ENCODE data around the gene MYRIP.
"Not testable (repeated sequence)": the region's sequence is repeated elsewhere in the genome, so short reads cannot be mapped to it uniquely, and the experiment has no call there.

The MYRIP gene

GRCh38 chr3:40118091-40118490 lies 308.7 kb downstream of the MYRIP start:
- H3K36me3 Mint-ChIP-seq (ENCODE audit: low read depth) = no peaks in the 10 kb centered on the region
- intact Hi-C loops (cut with micrococcal nuclease) = no loop called here

DNA sequence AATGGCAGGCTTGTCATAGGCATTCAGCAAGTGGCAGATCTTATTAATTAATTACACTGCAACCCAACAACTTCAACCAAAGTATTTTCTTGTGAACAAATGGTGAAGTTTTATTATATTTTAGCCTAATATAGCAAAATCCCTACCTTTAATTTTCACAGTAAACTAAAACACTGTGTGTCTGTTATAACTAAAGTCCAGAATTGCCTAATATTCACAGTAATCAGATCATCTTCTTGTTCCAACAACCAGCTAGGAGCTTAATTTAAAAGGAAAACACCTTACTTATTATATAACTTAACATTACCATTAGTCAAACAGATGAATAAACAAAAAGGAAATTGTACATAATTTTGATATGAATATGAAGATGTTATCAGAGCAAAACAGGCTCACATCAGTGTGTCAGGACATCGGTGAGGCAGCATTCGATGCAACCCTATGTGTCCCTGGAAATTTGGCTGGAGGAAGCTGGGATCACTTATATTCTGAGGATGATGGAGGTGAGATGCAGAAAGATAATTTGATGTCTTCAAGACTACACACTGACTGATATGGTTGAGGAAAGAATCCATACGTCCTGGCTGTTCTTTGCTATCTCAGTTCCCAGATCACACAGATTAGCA lies 310.8 kb downstream of the MYRIP start:
- H3K9me3 Mint-ChIP-seq = no peaks in the 10 kb centered on the region
- H3K27ac Mint-ChIP-seq = no peak overlapping the region
- H3K27me3 Mint-ChIP-seq = no peaks in the 10 kb centered on the region
- H3K36me3 Mint-ChIP-seq (ENCODE audit: low read depth) = no peaks in the 10 kb centered on the region
- H3K4me3 Mint-ChIP-seq = no peak overlapping the region
- intact Hi-C loops (cut with micrococcal nuclease) = no loop called here
- no peaks in the 10 kb centered on the region for H3K4me1 Mint-ChIP-seq (ENCODE audit: low read depth)

More at GRCh38 chr3:40118091-40118490, 308.7 kb downstream of the MYRIP start:
- Mint-ChIP-seq H3K27ac (no peak overlapping the region), H3K9me3 (no peaks in the 10 kb centered on the region), H3K4me1 (ENCODE audit: low read depth) (no peaks in the 10 kb centered on the region), H3K4me3 (no peak overlapping the region), H3K27me3 (no peaks in the 10 kb centered on the region)

- no peak overlapping the region for H3K4me3 Mint-ChIP-seq
- no peaks in the 10 kb centered on the region for H3K9me3 Mint-ChIP-seq
- H3K36me3 Mint-ChIP-seq (ENCODE audit: low read depth) = no peaks in the 10 kb centered on the region
- no peak overlapping the region for H3K27ac Mint-ChIP-seq
- no peaks in the 10 kb centered on the region for H3K27me3 Mint-ChIP-seq
- intact Hi-C loops (cut with micrococcal nuclease) = no loop called here
- no peaks in the 10 kb centered on the region for H3K4me1 Mint-ChIP-seq (ENCODE audit: low read depth)
Measured at GRCh38 chr3:40120806-40121205, 311.4 kb downstream of the MYRIP start.

DNA sequence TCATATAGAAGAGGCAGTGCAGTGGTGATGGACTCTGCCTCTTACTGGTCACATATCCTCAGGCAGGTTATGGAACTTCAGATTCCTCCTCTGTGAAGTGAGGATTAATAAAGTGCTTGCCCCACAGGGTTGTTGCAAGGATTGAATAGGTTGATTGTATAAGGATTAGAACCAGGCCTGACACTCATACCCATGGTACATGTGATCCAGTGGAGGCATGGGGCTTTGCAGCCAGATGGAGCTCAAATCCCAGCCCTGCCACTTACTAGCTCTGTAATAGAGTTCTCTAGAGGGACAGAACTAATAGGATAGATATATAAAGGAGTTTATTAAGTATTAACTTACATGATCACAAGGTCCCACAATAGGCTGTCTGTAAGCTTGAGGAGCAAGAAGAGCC lies 315.5 kb downstream of the MYRIP start:
- Mint-ChIP-seq H3K36me3 (ENCODE audit: low read depth) (no peaks in the 10 kb centered on the region), H3K27ac (no peak overlapping the region), H3K27me3 (no peaks in the 10 kb centered on the region), H3K9me3 (no peaks in the 10 kb centered on the region), H3K4me3 (no peak overlapping the region), H3K4me1 (ENCODE audit: low read depth) (no peaks in the 10 kb centered on the region)
- intact Hi-C loops (cut with micrococcal nuclease) = no loop called here

DNA sequence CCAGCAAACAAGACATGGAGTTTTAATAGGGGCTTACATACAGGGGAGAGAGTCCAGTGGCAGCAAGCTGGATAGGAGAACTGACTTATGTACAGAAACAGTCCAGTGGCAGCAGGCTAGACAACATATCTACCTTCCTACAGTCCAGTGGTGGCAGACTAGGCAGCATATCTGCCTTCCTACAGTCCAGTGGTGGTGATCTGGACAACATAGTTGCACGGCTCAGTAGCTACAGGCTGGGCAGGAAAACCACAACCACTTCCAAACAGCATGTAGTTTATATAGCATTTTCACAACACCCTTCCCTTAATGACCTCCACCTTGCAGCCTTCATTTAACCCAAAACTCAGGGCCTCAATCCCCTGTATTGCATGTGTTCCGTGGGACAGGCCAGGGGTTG lies 318.8 kb downstream of the MYRIP start:
- Mint-ChIP-seq H3K4me1 (ENCODE audit: low read depth) (no peaks in the 10 kb centered on the region), H3K27ac (no peak overlapping the region), H3K27me3 (no peaks in the 10 kb centered on the region), H3K4me3 (no peak overlapping the region), H3K9me3 (peaks cover 15% of the 10 kb centered on the region), H3K36me3 (ENCODE audit: low read depth) (no peaks in the 10 kb centered on the region)
- intact Hi-C loops (cut with micrococcal nuclease) = no loop called here

DNA sequence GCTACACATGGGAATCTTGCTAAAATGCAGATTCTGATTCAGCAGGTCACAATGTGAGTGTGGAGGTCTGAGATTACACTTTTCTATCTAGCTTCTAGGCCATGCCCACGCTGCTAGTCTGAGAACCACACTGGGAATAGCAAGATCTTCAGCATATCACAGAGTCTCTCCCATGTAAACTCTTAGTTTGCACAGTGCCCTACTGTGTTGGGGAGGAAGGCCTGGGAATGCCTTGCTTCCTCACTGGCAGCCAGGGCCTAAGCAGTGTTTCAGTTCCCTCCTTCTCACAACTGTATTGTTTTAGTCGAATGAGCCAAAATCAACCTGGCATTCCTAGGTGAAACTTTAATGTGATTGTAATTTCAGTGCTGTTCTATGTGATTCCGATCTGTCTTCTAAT lies 320.1 kb downstream of the MYRIP start:
- no peak overlapping the region for H3K27ac Mint-ChIP-seq
- no peaks in the 10 kb centered on the region for H3K4me1 Mint-ChIP-seq (ENCODE audit: low read depth)
- no peak overlapping the region for H3K4me3 Mint-ChIP-seq
- H3K9me3 Mint-ChIP-seq = peaks cover 29% of the 10 kb centered on the region
- intact Hi-C loops (cut with micrococcal nuclease) = no loop called here
- H3K36me3 Mint-ChIP-seq (ENCODE audit: low read depth) = no peaks in the 10 kb centered on the region
- H3K27me3 Mint-ChIP-seq = no peaks in the 10 kb centered on the region

DNA sequence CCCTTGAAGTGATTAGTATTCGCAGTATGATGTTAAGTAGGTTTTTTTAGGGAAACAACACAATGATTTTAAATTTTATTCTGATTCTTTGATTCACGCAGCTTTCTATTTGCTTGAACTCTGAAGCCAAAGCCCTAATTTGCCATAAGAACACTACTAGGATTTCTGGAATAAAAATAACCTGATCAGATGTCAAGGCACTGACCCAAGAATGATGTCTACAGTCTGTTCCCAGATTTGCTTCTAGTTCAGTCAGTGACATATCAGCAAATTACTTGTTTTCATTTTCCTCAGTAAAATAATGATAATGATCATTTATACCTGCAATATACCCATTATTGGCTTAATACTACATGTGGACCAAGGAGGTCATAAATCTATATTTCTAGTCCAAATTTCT lies 320.6 kb downstream of the MYRIP start:
- no peaks in the 10 kb centered on the region for H3K27me3 Mint-ChIP-seq
- H3K9me3 Mint-ChIP-seq = peaks cover 34% of the 10 kb centered on the region
- H3K4me1 Mint-ChIP-seq (ENCODE audit: low read depth) = no peaks in the 10 kb centered on the region
- H3K4me3 Mint-ChIP-seq = no peak overlapping the region
- no peak overlapping the region for H3K27ac Mint-ChIP-seq
- no peaks in the 10 kb centered on the region for H3K36me3 Mint-ChIP-seq (ENCODE audit: low read depth)
- intact Hi-C loops (cut with micrococcal nuclease) = no loop called here

GRCh38 chr3:40130721-40131120 lies 321.3 kb downstream of the MYRIP start:
- peaks cover 41% of the 10 kb centered on the region for H3K9me3 Mint-ChIP-seq
- no peaks in the 10 kb centered on the region for H3K4me1 Mint-ChIP-seq (ENCODE audit: low read depth)
- H3K27me3 Mint-ChIP-seq = no peaks in the 10 kb centered on the region
- no peaks in the 10 kb centered on the region for H3K36me3 Mint-ChIP-seq (ENCODE audit: low read depth)
- intact Hi-C loops (cut with micrococcal nuclease) = no loop called here
- H3K4me3 Mint-ChIP-seq = no peak overlapping the region
- H3K27ac Mint-ChIP-seq = no peak overlapping the region

- H3K4me3 Mint-ChIP-seq; H3K4me1 Mint-ChIP-seq (ENCODE audit: low read depth); H3K27me3 Mint-ChIP-seq; intact Hi-C loops (cut with micrococcal nuclease); H3K27ac Mint-ChIP-seq; H3K36me3 Mint-ChIP-seq (ENCODE audit: low read depth): not testable (repeated sequence)
- H3K9me3 Mint-ChIP-seq = peaks cover 42% of the 10 kb centered on the region
Measured at GRCh38 chr3:40133886-40134575, 324.6 kb downstream of the MYRIP start.

DNA sequence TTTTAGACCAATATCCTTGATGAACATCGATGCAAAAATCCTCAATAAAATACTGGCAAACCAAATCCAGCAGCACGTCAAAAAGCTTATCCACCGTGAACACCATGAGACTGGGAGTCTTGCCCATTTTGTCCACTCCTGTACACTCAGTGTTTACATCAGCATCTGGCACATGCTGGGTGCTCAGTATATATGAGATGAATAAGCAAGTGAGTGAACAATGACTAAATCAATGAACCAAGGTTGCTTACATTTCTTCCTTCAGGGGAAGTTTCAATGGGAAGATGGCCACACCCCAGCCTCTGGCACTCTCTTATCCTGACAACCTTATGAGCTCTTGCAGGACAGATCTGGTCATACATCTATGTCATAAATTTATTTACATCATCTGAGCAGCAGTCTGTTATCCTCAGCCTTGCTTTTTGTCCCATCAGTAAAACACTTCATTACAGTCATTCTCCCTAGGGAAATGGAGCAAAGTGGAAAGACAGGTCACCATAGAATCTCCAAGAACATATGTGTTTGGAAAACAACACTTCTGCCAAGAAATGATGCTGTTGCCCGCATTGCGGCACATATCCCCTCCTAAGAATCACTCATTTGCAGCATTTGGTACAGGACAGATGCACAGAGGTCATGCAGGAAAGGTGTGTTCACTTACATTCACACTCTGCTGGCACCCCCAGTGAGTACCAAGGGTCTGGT lies 328.3 kb downstream of the MYRIP start:
- no peak overlapping the region for H3K27ac Mint-ChIP-seq
- intact Hi-C loops (cut with micrococcal nuclease) = no loop called here
- no peaks in the 10 kb centered on the region for H3K36me3 Mint-ChIP-seq (ENCODE audit: low read depth)
- no peaks in the 10 kb centered on the region for H3K4me1 Mint-ChIP-seq (ENCODE audit: low read depth)
- no peak overlapping the region for H3K4me3 Mint-ChIP-seq
- H3K9me3 Mint-ChIP-seq = peaks cover 39% of the 10 kb centered on the region
- H3K27me3 Mint-ChIP-seq = no peaks in the 10 kb centered on the region

DNA sequence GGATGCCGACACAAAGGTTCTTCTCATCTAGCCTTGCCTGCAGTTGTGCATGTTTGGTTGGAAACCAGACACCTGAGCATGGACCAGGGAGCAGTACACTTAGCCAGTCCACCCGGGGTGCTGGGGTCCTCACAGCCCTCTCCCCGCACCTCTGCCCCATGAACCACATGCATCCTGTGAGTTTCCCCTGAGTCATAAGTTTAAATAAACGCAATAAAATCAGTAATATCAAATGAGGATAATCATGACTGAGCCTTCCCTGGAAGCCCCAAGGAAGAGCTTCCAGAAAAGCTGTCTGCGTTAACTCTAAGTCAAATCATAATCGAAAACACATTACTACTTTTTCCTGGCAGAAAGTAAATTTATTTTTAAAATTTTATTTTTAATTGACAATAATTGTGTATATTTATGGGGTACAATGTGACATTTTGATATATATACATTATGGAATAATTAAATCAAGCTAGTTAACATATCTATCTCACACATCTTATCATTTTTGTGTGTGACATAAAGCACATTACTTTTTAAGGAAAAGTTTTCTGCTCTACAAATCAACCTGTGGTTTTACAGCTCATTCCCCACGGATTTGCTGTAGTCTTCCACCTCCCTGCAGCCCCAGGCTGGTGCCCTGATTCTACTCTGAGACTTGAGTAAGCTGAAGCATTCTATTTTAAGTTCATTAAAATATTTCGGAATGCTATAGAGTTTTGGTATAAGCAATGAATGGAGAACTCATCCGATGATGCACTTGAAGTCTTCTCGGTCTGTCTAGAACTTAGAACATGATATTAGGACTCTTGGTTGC lies 334.1 kb downstream of the MYRIP start:
- Mint-ChIP-seq H3K9me3 (peaks cover 9% of the 10 kb centered on the region), H3K27ac (no peak overlapping the region), H3K4me1 (ENCODE audit: low read depth) (no peaks in the 10 kb centered on the region), H3K4me3 (no peak overlapping the region), H3K36me3 (ENCODE audit: low read depth) (no peaks in the 10 kb centered on the region), H3K27me3 (no peaks in the 10 kb centered on the region)
- intact Hi-C loops (cut with micrococcal nuclease) = no loop called here

- Mint-ChIP-seq H3K27me3 (no peaks in the 10 kb centered on the region), H3K9me3 (no peaks in the 10 kb centered on the region), H3K4me3 (no peak overlapping the region), H3K36me3 (ENCODE audit: low read depth) (no peaks in the 10 kb centered on the region), H3K27ac (no peak overlapping the region), H3K4me1 (ENCODE audit: low read depth) (no peaks in the 10 kb centered on the region)
- intact Hi-C loops (cut with micrococcal nuclease) = no loop called here
Measured at GRCh38 chr3:40148827-40149226, 339.4 kb downstream of the MYRIP start.

DNA sequence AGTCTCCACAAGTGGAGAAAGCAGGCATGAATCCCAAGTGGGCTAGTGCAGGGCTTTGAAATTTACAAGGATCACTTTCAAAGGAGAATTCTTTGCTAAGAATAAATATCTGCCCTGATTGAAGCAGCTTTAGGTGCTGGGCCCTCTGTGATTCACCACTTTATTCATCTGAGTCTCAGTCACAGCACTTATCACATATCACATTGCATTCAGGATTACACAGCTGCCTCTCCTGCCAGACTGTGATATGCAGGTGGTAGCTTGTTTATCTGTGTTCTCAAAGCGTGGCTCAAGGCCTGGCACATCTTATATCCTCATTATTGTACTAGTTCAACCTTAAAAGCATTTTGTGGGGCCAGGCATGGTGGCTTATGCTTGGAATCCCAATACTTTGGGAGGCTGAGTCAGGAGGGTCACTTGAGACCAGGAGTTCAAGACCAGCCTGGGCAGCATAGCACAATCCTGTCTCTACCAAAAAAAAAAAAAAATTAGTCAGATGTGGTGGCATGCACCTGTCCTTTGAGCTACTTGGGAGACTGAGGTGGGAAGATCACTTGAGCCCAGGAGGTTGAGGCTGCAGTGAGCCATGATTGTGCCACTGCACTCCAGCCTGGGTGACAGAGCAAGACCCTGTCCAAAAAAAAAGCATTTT lies 343.2 kb downstream of the MYRIP start:
- Mint-ChIP-seq H3K27ac (no peak overlapping the region), H3K9me3 (peaks cover 3% of the 10 kb centered on the region), H3K36me3 (ENCODE audit: low read depth) (no peaks in the 10 kb centered on the region), H3K4me3 (no peak overlapping the region), H3K4me1 (ENCODE audit: low read depth) (no peaks in the 10 kb centered on the region), H3K27me3 (no peaks in the 10 kb centered on the region)
- intact Hi-C loops (cut with micrococcal nuclease) = no loop called here
